HG03378 (cell line): ENCODE measurements around the gene ITGA6.

ENCODE experiments used
- ATAC-seq: cut with Tn5 transposase; IDR thresholded peaks from one replicate; pipeline ENCODE4 v1.9.1; 2021; ENCODE audit warnings: mild to moderate bottlenecking, moderate library complexity; ENCODE audit not compliant: unreplicated experiment

The ITGA6 gene

DNA sequence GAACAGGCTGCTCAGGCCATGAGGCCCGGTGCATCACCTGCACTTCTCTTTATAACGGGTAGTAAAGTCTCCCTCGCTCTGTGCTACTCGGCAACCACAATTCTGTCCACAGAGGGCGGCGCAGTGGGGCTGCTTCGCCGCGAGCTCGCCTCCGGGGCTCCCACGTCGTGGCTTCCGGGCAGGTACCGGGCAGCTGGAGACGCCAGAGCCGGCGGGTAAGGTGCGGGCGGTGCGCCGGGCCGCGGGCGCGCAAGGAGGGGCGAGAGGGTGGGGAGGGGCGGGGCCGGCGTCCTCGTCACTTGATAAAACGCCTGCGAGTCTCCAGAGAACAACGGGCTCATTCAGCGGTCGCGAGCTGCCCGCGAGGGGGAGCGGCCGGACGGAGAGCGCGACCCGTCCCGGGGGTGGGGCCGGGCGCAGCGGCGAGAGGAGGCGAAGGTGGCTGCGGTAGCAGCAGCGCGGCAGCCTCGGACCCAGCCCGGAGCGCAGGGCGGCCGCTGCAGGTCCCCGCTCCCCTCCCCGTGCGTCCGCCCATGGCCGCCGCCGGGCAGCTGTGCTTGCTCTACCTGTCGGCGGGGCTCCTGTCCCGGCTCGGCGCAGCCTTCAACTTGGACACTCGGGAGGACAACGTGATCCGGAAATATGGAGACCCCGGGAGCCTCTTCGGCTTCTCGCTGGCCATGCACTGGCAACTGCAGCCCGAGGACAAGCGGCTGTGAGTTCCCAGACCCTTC lies at the start of gene ITGA6:
Gene ITGA6 (plus strand): TSS at position 331 of the 734 bp plus-strand sequence.
- no peak for ATAC-seq

DNA sequence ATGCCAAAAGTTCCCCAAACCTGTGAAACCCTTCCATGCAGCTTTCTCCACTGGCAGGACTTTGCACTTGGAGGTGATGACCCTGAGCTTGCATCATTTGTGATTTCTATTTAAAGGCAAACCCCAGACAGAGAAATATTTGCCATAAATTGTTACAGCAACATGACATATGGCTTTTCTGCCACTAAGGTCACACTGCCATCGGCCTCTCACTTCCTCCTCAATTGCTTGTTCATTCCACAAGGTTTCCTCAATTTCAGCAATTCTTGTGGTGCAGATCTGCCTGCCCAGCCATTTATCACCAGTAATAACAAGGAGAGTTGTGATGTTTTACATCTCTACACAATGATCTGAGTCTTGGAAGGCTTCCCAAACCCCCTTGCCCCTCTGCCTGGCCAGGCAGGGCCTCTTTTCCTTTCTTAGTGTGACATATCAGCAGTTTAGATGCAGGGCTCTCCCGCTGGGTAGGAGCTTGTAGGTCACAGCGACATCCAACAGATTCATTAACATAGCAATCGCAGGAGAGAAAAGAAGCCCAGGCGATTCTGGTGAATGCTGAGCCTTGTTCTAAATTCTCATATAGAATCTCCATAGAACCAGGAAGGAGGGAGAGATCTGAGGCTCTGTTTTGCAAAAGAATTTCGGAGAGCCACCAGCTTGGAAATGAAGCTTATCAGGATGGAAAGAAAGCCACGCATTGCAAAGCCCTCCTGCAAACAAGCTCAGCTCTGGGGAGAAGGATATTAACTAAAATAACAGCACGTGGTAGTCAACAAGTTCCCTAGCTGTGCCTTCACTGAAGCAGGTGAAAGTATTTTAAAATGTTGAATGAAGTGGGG lies 46.7 kb upstream of the ITGA6 start:
- no peak for ATAC-seq

DNA sequence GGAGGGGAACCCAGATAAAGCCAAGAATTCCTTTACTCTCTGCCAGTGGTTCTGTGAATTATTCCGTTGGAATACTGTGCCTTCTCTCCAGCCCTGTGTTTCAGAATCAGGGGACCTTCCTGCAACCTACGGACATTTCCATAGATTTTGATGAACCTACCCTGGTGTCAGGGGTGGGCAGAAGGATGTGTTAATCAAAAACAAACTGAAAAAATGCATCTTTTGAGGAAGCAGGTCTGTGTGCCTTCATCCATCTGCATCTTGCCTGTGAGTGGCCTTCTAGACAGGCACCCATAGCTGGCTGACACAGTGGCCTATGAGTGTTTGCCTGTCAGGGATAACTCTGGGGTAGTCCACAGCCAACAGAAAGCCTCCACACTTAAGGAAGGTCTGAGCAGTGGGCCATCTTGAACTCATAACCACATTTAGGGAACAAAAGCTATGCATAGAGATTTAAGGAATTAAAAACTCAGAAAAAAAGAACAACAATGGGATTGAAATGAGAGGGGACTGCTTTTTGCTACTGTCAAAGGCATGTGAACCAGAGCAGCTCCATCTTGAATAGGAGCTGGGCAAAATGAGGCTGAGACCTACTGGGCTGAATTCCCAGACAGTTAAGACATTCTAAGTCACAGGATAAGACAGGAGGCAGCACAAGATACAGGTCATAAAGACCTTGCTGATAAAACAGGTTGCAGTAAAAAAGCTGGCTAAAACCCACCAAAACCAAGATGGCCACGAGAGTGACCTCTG lies 45.9 kb upstream of the ITGA6 start:
- ATAC-seq: no peak

DNA sequence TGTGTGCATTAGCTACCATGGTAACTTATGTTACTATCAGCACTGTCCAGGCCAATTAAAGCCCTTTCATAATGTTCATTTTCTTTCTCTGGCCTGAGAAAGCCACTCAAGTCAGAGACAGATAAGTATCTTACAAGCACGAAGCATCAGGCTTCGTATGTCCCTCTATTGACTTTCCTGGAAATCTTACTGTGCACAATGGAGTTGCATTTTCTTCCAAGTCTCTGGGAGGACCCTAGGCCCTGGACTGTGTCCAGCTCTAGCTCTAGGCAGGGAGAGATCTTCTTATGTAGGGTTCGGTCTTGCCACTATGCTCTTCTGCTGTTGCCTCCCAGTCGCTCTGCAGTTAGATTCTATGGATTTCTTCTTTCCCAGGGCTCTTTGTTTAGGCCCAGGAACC lies 40.0 kb upstream of the ITGA6 start:
- no peak for ATAC-seq

DNA sequence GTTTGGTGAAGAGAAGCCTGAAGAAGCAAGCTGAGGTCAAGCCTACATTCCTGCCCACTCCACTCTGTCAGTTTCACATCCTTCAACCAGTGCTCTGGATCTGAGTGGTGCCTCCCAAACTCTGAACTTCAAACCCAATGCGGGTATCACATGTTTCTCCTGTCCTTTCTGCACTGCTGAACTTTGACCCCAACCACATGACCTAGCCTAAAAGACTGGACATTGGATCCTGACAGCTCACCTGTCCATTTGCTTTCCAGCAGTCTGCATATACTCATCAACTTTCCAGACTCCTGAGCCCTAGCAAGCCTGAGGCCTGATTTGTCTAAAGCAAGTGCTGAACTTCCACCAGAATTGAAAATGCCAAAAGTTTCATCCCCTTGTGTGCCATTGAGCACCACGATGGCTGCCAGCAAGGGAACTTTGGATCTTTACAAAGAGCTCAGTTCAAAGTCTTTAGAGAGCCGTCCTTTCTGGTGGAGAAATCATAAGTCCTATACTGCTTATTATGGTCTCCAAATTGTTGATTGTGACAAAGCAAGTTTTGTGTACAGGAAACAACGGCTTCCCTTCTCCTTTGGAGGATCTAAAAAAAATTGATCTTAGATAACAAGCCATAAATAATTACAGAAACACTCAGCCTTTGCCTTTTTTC lies 37.6 kb upstream of the ITGA6 start:
- ATAC-seq: no peak

DNA sequence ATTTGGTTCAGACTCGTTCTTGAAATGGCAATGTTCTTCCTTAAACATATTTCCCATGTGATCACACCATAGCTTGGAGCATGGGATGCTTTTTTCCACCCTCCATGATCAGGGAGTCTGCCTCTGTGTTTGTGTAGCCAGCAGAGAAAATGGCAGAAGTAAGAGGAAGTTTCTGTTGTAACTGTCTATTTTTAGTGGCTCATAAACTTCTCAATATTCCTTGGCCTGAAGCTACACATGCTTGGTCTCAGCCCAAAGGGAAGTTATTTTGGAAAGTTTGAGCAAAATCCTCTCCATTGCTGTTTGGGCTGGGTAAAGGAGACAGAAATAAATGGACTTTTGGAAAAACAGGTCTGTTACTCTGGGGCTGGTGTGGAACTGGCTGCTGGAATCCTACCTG lies 33.4 kb upstream of the ITGA6 start:
- ATAC-seq: no peak

DNA sequence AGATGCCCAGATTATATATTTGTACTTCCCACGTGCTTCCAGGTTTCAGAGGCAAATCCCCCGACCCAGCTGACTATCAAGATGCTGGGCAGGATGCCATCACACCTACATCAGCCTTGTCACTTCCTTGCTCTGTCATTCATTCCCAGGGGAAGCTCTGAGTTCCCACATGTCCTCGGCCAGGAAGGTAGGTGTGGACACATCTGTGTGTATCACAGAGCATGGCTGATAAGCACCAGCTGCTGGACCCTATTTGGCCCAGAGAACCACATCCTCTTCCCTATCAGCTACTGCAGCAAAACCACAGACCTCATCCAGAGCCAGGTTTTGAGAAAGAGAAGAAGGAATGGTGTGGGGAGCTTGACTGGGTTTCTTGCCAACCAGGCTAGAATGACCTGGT lies 31.9 kb upstream of the ITGA6 start:
- no peak for ATAC-seq

DNA sequence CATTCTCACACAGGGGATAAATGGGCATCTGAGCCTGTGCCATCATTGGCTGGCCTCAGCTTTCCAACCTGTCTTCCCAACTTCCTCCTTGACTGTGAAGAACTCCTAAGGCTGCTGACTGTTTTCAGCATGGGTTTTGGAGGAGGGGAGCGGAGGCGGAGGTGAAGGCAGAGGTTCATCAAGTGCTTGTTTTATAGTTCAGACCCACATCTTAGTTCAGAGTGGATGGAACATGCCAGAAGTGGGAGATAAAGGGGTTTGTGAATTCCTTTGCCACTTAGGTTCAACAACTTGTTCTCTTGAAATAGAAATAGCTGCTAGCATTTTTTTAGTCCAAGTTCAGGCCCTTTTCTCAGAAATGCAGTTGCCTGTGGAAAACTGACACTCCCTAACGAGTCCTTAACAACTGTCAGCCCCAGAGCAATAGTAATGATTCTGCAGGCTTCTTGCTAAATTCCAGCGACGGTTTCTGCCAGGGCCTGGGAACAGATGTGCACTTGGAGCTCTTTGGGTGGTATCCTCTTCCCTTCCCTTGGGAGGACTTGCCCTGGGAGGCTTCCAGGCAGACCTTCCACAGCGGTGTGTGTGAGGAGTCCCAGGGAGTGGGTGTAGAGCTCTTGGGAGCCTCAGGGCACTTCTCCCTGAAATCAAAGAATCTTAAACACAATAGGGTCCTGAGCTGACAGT lies 30.1 kb upstream of the ITGA6 start:
- ATAC-seq: no peak

DNA sequence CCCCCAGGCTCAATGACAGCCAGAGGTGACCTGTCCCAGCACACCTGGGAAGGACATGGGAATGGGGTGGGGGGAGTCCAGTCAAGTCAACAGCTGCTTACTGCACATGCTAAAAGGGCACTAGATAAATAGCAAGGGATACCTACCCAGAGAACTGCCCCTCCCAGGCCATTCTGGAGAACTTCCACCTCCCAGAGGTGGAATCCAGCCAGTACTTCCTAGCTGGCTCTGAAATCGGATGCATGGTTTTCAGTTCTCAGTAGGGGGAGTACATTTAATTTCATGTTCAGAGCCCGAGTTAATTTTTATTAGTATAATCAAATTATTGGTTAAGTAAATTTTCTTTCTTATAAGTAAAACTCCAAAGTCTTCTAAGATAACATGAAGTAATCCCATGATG lies 28.9 kb upstream of the ITGA6 start:
- ATAC-seq: no peak

DNA sequence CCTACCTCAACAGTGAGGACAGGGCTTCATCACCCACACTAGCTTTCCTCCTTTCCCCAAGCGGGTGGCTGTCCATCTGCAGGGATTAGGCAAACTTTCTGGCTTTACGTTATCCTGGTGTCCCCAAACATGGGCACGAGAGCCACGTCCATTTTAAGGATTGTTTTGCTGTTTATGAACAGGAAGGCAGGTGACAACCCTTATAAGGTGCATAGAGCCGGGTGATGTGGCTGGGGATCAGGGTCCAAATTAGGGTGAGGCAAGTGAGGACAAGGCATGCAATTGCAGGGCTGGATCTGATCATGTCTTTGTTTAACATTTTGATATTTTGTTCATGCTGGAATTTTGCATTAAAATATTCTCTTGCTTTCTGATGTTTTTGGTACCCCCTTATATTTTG lies 27.6 kb upstream of the ITGA6 start:
- ATAC-seq: no peak

DNA sequence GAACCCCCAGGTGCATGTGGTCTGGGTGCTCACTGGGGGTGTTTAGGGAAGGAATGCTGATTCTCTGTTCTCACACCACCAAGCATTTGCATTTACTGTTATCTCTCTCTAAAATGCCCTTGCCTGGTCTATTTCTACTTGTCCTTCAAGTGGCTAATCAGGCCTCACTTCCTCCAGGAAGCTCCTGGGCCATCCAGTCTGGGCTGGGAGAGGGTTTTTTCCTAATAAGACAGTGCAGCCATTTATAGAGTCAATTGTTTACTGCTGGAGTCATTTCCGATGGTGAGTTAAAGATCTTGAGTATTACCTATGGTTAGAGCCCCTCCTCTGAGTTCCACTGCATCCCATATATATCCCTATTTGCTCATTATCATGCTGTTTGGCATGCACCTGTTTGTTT lies 25.2 kb upstream of the ITGA6 start:
- no peak for ATAC-seq

DNA sequence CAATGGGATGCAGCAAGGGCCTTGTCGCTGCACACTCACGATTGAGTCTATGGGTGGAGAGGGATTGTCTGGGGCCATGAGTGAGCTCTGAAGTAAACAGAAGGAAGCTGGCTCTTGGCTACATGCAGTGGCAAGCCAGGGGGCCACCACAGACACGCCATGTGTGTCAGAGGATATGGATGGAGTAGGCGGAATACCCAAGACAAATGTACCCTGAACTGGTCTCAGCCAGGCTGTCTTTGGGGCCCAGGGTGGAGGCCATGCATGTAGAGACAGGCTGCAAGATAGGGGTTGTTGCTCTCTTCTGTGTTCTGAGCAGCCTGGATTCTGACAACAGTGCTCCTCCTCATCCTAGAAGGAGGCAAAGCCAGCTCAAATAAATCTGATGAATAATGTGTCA lies 24.0 kb upstream of the ITGA6 start:
- ATAC-seq: no peak

DNA sequence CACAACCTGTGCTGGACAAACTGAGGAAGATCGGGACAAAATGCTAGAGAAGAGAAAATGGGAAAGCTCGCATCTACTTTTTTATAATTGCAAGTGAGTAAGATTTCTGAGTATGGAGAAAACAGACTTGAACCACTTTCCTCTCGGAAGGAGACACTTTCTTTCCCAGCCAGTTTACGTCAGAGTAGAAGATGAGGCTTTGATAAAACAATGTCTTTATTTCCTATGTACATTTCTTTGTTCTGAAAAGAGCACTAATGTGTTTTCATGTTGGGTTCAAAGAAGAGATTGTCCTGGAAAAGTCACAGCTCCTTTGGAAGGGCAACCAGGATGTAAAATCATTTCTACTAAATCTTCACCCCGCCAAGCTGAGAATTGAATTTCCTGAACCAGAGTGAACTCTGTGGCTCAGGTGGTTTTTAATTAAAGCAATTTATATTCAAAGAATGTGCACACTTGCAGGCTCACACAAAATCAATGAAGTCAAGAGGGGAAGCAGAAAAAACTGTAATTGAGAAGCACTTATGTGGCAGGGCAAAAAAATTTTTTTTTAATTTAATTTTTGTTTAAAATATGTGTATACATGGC lies 23.4 kb upstream of the ITGA6 start:
- ATAC-seq: no peak

DNA sequence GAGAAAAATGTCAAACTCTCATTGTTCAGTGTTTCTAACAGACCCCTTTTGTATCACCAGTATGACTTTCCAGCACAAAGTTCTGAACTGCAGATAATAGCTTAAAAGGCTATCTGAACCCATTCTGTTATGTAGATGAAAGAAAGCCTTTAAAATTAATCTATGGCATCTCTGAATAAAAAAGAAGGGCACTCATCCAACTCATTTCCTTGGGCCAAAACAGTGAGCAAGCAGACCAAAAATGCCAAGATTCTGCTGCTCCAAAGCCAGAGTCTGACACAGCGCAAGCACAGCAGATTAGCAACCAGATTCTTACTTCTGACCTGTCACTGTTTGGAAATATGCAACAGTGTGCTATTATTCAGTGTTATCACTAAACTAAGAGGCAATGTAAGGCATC lies 22.6 kb upstream of the ITGA6 start:
- ATAC-seq: no peak

DNA sequence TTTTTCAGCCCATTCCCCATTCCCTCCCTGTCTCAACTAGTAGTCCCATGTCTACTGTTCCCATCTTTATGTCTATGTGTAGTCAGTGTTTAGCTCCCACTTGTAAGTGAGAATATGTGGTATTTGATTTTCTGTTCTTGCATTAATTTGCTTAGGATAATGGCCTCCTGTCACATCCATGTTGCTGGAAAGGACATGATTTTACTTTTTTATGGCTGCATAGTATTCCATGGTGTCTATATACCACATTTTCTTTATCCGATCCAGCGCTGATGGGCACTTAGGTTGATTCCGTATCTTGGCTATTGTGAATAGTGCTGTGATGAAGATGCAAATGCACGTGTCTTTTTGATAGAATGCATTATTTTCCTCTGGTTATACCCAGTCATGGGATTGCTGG lies 21.7 kb upstream of the ITGA6 start:
- ATAC-seq: no peak

DNA sequence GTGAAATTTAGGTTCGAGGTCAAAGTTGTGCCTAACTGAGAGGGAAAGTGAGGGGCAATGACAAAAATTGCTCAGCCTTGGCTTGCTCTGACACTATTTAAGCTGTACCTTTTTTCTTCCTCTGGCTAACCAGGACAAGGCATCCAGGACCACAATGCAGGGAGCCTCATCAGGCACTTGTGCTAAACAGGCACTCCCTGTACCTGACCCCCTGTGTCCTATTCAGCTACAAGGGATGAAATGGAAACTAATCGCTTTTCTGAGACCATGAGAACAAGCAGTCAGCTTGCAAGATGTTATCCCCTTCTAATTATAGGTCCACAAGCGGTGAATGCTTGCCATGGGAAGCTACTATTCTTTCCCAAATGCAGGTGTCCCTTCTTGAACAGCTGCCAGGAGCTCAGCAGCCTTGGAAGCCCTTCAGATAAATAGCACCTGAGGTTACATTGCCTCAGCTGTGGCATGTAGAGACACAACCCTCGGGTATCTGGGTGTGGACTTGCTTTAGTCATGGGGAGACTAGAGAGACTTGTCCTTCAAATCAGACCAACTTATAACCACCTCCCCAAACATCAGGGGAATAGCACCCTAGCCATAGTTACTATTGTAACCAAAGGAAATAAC lies 19.1 kb upstream of the ITGA6 start:
- no peak for ATAC-seq

DNA sequence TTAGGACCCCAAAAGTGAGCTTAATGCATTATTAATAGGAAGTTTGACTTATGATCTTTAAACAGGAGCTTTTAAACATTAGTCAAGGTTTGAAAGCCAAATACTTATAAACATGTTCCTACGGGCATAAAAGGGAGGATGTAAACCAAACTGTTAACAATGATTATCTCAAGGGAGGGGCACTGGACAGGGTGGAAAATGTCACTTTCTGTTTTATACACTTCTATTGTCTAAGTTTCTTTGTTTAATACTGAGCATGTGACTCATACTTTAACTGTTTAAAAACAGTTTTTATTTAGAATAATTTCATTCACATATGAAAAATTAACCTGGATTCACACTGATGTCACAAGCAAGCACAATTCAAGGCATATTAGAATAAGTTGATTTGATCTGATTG lies 18.3 kb upstream of the ITGA6 start:
- no peak for ATAC-seq

DNA sequence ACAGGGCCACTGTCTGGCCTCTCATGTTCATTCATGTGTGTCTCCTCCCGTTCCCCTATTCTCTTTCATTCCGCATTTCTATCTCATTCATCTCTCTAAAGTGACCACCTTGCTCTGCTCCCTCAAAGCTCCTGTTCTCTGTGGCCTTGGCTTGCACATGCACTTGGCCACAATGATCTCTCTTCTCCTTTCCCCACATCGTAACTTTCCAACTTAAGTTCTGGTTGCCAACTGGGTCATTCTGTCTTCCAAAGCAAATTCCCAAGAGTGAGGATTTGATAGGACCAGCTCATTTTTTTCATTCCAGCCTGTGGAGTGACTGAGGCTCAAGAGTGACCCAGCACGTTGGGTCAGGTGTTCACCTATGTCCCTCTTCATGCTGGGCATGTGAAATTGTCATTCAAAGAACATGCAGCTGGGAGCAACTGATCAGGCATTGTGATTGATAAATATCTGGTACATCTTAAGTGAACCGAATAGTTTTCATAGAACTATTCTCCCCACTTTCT lies 14.3 kb upstream of the ITGA6 start:
- ATAC-seq: no peak

DNA sequence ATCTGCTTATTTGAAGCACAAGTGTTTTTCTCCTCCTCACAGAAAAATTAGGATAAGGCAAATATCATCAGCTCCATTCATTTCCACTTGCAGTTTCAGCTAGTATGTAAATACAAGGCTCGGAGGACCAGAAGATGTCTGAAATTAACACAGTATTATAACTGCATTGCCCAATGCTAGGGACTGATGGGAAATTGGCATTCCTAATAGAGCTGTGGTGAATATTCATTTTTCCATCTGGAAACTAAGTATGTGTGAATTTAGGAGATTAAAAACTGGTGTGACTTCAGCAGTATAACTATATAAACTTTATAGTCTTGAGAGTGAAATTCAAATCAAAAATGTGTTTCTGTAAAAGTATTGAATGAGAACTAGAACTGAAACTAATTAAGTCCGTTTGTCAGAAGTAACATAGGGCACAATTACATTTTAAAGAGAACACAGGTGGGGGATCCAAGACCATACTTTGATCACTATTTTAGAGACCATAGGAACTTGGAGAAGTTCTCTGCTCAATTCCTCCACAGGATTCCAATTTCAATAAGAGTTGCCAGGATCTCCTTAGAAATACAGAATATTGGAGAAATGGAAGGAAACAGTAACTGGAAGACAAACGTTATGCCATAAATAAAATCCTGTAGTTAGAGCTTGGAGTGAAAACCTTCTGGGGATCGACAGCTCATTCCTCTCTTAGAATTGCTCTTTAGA lies 12.1 kb upstream of the ITGA6 start:
- no peak for ATAC-seq
